Renal cortex interstitium (tissue), 11 donors: Measurements from ENCODE around the gene PACC1. TPM values are rescaled to one million over a fixed set of nuclear protein-coding genes. Genes with fewer than 3 reads are reported as not detected.
"Not testable (repeated sequence)": the region's sequence is repeated elsewhere in the genome, so short reads cannot be mapped to it uniquely, and the experiment has no call there.

Source experiments
- DNase-seq, 11 donors: peaks; one replicate each; pipeline ENCODE4 v3.0.0-alpha.2; 2013; ENCODE audit warnings: low read depth in 9 of 11, low spot score in 4 of 11; ENCODE audit errors: extremely low read depth in 1 of 11
- polyA plus RNA-seq, 3 donors: library from polyadenylated mRNA; unstranded; fragments of 120-200 nt; gene quantifications; one replicate each; pipeline ENCODE4 v1.2.1, GENCODE V29; 2013; ENCODE audit not compliant: insufficient read length in 3 of 3

PACC1 gene
- polyA plus RNA-seq, 3 donors: 12.9 to 14.8 (median 14.1) TPM

- DNase-seq: no peak
Observed at GRCh38 chr1:212359794-212360479, 54.7 kb downstream of the PACC1 start.

DNA sequence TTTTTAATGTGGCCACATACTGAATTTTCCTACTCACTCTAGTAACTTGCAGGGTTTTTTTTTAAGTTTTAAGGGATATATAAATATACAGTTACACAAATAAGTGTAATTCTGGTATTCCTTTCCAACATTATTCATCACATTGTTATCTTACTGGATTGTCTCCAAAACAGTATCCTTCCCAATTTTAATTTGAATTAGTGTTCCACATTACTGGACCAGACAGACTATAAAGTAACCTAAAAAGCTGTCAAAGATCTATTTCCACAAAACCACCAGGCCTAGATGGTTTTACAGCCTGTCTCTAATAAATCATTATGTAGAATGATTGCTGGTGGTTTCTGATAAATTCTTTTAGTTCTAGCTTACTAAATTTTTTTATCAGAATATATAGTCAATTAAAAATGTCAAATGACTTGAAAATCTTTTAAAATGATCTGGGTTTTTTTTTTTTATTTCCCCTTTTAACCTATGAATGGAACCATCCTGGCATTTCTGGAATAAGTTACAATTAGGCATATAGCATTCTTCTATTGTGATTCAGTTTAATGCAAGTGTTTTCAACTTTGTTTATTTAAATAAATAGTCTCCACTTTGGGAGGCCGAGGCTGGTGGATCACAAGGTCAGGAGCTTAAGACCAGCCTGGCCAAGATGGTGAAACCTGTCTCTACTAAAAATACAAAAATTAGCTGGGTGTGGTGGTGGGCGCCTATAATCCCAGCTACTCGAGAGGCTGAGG, 59.3 kb downstream of the PACC1 start:
- peak in 1 of 11 donors; percentile 3 for DNase-seq

DNA sequence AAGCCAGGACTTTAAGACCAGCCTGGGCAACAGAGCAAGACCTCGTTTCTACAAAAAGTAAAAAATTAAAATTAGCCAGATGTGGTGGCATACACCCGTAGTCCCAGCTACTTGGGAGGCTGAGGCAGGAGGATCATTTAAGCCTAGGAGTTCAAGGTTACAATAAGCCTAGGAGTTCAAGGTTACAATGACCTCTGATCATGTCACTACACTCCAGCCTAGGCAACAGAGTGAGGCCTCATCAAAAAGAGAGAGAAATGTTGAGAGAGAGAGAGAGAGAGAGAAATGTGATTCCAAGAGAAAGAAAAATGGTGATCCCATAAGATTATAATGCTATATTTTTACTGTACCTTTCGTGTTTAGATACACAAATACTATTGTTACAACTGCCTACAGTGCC, 60.2 kb downstream of the PACC1 start:
- no peak for DNase-seq

GRCh38 chr1:212353181-212353580, 61.5 kb downstream of the PACC1 start:
- DNase-seq: no peak

- DNase-seq: no peak
Observed at GRCh38 chr1:212351588-212352362, 62.9 kb downstream of the PACC1 start.

- no peak for DNase-seq
Observed at GRCh38 chr1:212346601-212347000, 68.1 kb downstream of the PACC1 start.

- no peak for DNase-seq
Observed at GRCh38 chr1:212344905-212345304, 69.8 kb downstream of the PACC1 start.

GRCh38 chr1:212341090-212341489, 73.6 kb downstream of the PACC1 start:
- DNase-seq: no peak

DNA sequence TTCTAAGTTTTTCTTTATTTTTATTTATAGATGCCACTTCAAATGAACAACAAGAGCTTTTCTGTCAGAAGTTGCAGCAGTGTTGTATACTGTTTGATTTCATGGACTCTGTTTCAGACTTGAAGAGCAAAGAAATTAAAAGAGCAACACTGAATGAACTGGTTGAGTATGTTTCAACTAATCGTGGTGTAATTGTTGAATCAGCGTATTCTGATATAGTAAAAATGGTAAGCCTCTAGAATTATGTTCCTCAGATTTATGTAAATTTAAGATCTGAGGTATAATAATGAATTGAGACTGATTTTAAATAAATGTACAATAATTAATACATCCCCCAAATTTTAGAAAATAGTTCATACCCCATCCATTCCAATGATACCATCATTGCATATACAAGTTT, 85.6 kb downstream of the PACC1 start:
- DNase-seq: no peak

DNA sequence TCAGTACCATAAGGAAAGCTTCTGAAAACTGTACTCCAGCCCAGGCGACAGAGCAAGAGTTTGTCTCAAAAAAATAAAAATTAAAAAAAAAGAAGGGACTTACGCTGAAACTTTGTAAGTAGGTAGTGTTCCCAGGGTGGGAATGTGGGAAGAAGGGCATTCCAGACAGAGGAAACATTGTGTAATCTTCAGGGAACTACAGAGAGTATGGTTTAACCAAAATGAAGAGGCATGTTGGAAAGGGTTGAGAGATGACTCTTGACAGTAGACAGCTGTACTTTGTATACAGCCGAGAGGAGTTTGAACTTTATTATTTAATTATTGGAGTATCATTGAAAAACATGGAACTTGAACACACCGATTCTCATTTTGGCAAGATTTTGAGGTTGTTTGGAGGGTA, 86.4 kb downstream of the PACC1 start:
- no peak for DNase-seq

DNA sequence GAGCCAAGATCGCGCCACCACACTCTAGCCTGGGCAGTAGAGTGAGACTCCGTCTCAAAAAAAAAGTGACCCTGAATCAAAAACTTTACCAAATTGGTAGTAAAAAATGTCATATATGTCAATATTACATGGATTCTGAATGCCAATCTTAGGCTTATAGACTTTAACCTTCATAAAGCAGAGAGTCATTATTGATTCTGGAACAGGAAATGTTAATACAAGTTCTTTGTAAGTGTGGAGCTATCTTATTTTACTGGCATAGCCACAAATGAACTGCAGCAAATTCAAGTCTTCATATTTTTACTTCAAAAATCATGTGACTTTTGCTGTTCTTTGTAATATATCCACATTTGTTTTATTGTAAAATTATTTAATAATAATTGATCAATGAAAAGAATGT, 88.1 kb downstream of the PACC1 start:
- DNase-seq: no peak

DNA sequence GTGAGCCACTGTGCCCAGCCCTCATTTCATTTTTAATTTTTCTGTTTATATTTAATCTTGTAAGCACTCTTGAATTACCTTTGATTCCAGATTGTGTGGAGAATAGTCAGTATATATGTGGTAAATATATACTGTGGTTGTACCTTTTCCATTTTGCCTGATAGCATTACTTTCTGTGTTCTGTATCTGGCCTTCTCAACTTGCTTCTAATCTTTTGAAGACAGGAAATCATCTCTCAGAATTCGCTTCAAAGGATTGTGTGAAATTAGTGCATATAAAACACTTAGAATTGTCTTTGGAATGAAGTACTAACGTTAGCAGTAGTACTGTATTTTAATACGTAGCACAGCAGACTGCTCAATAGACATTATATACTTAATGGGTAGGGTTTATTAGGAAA, 91.6 kb downstream of the PACC1 start:
- no peak for DNase-seq

GRCh38 chr1:212321031-212321430, 93.7 kb downstream of the PACC1 start:
- DNase-seq: not testable (repeated sequence)

GRCh38 chr1:212317916-212318315, 96.8 kb downstream of the PACC1 start:
- no peak for DNase-seq

GRCh38 chr1:212315907-212316306, 98.8 kb downstream of the PACC1 start:
- no peak for DNase-seq

GRCh38 chr1:212315184-212315583, 99.5 kb downstream of the PACC1 start:
- no peak for DNase-seq
